Measurements from ENCODE around the gene PTPRT. TPM values are rescaled to one million over a fixed set of nuclear protein-coding genes. Genes with fewer than 3 reads are reported as not detected.

The PTPRT gene
- total RNA-seq, 1 experiment from 2014 or later, result not detected

- TF ChIP-seq, protein P1, sequence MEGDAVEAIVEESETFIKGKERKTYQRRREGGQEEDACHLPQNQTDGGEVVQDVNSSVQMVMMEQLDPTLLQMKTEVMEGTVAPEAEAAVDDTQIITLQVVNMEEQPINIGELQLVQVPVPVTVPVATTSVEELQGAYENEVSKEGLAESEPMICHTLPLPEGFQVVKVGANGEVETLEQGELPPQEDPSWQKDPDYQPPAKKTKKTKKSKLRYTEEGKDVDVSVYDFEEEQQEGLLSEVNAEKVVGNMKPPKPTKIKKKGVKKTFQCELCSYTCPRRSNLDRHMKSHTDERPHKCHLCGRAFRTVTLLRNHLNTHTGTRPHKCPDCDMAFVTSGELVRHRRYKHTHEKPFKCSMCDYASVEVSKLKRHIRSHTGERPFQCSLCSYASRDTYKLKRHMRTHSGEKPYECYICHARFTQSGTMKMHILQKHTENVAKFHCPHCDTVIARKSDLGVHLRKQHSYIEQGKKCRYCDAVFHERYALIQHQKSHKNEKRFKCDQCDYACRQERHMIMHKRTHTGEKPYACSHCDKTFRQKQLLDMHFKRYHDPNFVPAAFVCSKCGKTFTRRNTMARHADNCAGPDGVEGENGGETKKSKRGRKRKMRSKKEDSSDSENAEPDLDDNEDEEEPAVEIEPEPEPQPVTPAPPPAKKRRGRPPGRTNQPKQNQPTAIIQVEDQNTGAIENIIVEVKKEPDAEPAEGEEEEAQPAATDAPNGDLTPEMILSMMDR (IDR thresholded peaks at IDR 0.05), result no peak
- TF ChIP-seq, protein P2, sequence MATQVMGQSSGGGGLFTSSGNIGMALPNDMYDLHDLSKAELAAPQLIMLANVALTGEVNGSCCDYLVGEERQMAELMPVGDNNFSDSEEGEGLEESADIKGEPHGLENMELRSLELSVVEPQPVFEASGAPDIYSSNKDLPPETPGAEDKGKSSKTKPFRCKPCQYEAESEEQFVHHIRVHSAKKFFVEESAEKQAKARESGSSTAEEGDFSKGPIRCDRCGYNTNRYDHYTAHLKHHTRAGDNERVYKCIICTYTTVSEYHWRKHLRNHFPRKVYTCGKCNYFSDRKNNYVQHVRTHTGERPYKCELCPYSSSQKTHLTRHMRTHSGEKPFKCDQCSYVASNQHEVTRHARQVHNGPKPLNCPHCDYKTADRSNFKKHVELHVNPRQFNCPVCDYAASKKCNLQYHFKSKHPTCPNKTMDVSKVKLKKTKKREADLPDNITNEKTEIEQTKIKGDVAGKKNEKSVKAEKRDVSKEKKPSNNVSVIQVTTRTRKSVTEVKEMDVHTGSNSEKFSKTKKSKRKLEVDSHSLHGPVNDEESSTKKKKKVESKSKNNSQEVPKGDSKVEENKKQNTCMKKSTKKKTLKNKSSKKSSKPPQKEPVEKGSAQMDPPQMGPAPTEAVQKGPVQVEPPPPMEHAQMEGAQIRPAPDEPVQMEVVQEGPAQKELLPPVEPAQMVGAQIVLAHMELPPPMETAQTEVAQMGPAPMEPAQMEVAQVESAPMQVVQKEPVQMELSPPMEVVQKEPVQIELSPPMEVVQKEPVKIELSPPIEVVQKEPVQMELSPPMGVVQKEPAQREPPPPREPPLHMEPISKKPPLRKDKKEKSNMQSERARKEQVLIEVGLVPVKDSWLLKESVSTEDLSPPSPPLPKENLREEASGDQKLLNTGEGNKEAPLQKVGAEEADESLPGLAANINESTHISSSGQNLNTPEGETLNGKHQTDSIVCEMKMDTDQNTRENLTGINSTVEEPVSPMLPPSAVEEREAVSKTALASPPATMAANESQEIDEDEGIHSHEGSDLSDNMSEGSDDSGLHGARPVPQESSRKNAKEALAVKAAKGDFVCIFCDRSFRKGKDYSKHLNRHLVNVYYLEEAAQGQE (IDR thresholded peaks at IDR 0.05; ENCODE audit: insufficient read depth in 1 of 2, low read depth in 2 of 2, low read length in 1 of 2), result no peak
- TF ChIP-seq POLR2AphosphoS5 (IDR thresholded peaks at IDR 0.05; ENCODE audit: low read depth, low read length), result no peak
- TF ChIP-seq TCF7L2 (IDR thresholded peaks at IDR 0.05; ENCODE audit: low read depth, low read length), result no peak
- no peak for TF ChIP-seq SIN3A (IDR thresholded peaks at IDR 0.05; ENCODE audit: borderline replicate concordance, insufficient read depth, low read depth, low read length)
- ATAC-seq (no peak), DNase-seq (ENCODE audit: low read depth, low spot score) (no peak)
- in situ Hi-C loops (cut with HindIII; ENCODE audit: low pct_unique_long_range_greater_than_20kb, low sequenced_read_pairs), result no loop called here
- no TSS peak for BruUV-seq (replicated peaks)
- no peaks in the 10 kb centered on the region; the same call in 1 of the 2 replicates for H3K36me3 ChIP-seq (ENCODE audit: control insufficient read depth, insufficient read depth, low read length)
- intact Hi-C loops (cut with micrococcal nuclease; ENCODE audit: unreplicated experiment), result no loop called here
- POLR2A ChIA-PET, result no interaction called here
- H3K4me3 ChIP-seq (ENCODE audit: low read depth in 2 of 2, low read length in 2 of 2), result no peak overlapping the region
- H3K4me1 ChIP-seq (ENCODE audit: control insufficient read depth, insufficient read depth, low read length), result no peaks in the 10 kb centered on the region
- no peak overlapping the region for H3K27ac ChIP-seq (ENCODE audit: low read length)
- H3K27me3 ChIP-seq (ENCODE audit: control insufficient read depth, insufficient read depth, low read length), result 0 out of 2 replicates have a peak, but pooled peaks cover 2% of the 10 kb centered on the region
- CTCF ChIA-PET, result no interaction called here
- H3K9me3 ChIP-seq (ENCODE audit: control insufficient read depth, insufficient read depth, low read depth, low read length), result no peaks in the 10 kb centered on the region
Measured at GRCh38 chr20:43011491-43011890, 178.2 kb downstream of the PTPRT start.

DNA sequence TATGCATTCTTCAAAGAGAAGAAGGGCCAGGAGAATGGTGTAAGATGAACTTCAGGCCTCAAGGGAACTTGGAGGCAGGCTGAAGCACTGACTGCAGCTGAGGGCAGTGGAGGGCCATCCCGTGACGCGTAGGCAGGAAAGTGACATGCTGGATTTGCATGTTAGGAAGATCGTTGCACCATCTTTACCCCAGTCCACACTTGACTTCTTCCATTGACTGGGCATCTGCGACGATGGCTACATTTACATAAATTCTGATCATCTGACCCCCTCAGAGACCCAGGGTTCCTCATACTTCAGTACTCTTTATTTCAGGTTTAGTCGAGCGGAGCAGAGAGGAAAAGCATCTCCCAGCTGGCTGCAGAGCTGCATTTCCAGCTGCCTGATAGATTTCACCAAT, 180.2 kb downstream of the PTPRT start:
- in situ Hi-C loops (cut with HindIII; ENCODE audit: low pct_unique_long_range_greater_than_20kb, low sequenced_read_pairs), result no loop called here
- no peaks in the 10 kb centered on the region for H3K9me3 ChIP-seq (ENCODE audit: control insufficient read depth, insufficient read depth, low read depth, low read length)
- no peak overlapping the region for H3K27ac ChIP-seq (ENCODE audit: low read length)
- ATAC-seq (no peak), DNase-seq (ENCODE audit: low read depth, low spot score) (no peak)
- ChIA-PET CTCF (no interaction called here), POLR2A (no interaction called here)
- H3K4me3 ChIP-seq (ENCODE audit: low read depth in 2 of 2, low read length in 2 of 2), result no peak overlapping the region
- H3K27me3 ChIP-seq (ENCODE audit: control insufficient read depth, insufficient read depth, low read length), result 0 out of 2 replicates have a peak, but pooled peaks cover under 1% of the 10 kb centered on the region
- BruUV-seq (replicated peaks), result no TSS peak
- intact Hi-C loops (cut with micrococcal nuclease; ENCODE audit: unreplicated experiment), result no loop called here
- H3K4me1 ChIP-seq (ENCODE audit: control insufficient read depth, insufficient read depth, low read length), result no peaks in the 10 kb centered on the region
- H3K36me3 ChIP-seq (ENCODE audit: control insufficient read depth, insufficient read depth, low read length), result no peaks in the 10 kb centered on the region
- TF ChIP-seq, protein P2 (IDR thresholded peaks at IDR 0.05; ENCODE audit: insufficient read depth in 1 of 2, low read depth in 2 of 2, low read length in 1 of 2), result no peak
- TF ChIP-seq, protein P1 (IDR thresholded peaks at IDR 0.05), result no peak
- TF ChIP-seq TCF7L2 (IDR thresholded peaks at IDR 0.05; ENCODE audit: low read depth, low read length), result no peak

All from Panc1 (cell line).